Transverse colon (tissue), 4 donors: ENCODE data around the gene OPA1. TPM values are rescaled to one million over a fixed set of nuclear protein-coding genes. Genes with fewer than 3 reads are reported as not detected.

Experiments used
- DNase-seq: peaks from one replicate; pipeline ENCODE4 v3.0.0-alpha.2; 2019
- H3K27ac ChIP-seq, 4 donors: fragments of 200-600 bp; sonication (generic); 2 replicates each; pipeline ENCODE4 v1.5.1; 2016 to 2018; ENCODE audit warnings: inconsistent platforms in 4 of 4
- H3K27me3 ChIP-seq: fragments of 200-600 bp; sonication (generic); 2 replicates; pipeline ENCODE4 v1.5.1; 2017; ENCODE audit warnings: inconsistent platforms
- H3K36me3 ChIP-seq, 4 donors: fragments of 200-600 bp; sonication (generic); 2 replicates each; pipeline ENCODE4 v1.5.1; 2017 to 2019; ENCODE audit warnings: inconsistent platforms in 4 of 4
- H3K4me1 ChIP-seq, 4 donors: fragments of 200-600 bp; sonication (generic); 2 replicates each; pipeline ENCODE4 v1.5.1; 2017 to 2020; ENCODE audit warnings: inconsistent platforms in 4 of 4
- H3K4me3 ChIP-seq, 4 donors: fragments of 200-600 bp; sonication (generic); 1 replicate in 1 of 4; 2 replicates in 3 of 4; pipeline versions ENCODE4 v1.5.1 to v1.6.1; 2017 to 2019; ENCODE audit warnings: inconsistent platforms in 4 of 4
- H3K9me3 ChIP-seq, 2 donors: fragments of 200-600 bp; sonication (generic); 2 replicates each; pipeline ENCODE4 v1.5.1; 2017 to 2019; ENCODE audit warnings: inconsistent platforms in 2 of 2
- EP300 ChIP-seq: sonication (generic); formaldehyde crosslinking; IDR thresholded peaks from one replicate; pipeline ENCODE4 v1.6.1; 2017; ENCODE audit warnings: antibody characterized with exemption, low read depth
- POLR2A ChIP-seq: fragments of 450-650 bp; IDR thresholded peaks from one replicate; pipeline ENCODE4 v1.6.1; 2016; ENCODE audit warnings: antibody characterized with exemption, mild to moderate bottlenecking, moderate library complexity
- POLR2AphosphoS5 ChIP-seq, 3 donors: sonication (generic); formaldehyde crosslinking; IDR thresholded peaks; one replicate each; pipeline ENCODE4 v1.6.1; 2016; ENCODE audit warnings: antibody characterized with exemption in 3 of 3
- WGBS, 2 donors: methylation state at CpG; one replicate each; pipeline ENCODE4 v1.1.5; 2018; ENCODE audit warnings: low coverage in 1 of 2; 5-methylcytosine and 5-hydroxymethylcytosine counted together
- in situ Hi-C, 4 donors: fragments of 200-750 bp; cut with MboI; loops; one replicate each; pipeline versions ENCODE4 v1.15.0 to v1.15.1; 2017; ENCODE audit warnings: low sequenced_read_pairs in 3 of 4, low pct_ligation_motif_present in 1 of 4, low pct_unique_long_range_greater_than_20kb in 1 of 4
- intact Hi-C: fragments of 100-400 bp; cut with DNase I; formaldehyde crosslinking; loops from one replicate; pipeline ENCODE4 v1.15.1; 2023; ENCODE audit warnings: low total_unique reads
- total RNA-seq, 4 donors: library from RNA; depleted of rRNA; stranded (reverse); fragments of >200 nt; gene quantifications; one replicate each; pipeline ENCODE4 v1.1.0, GENCODE V29; 2016
- TF ChIP-seq, protein P1 (sequence below), 5 experiments: fragments of 200-600 bp in 3 of 5; fragments of 450-650 bp in 2 of 5; sonication (generic) in 3 of 5; IDR thresholded peaks; 1 replicate in 2 of 5; 2 replicates in 3 of 5; pipeline ENCODE4 v1.5.1; 2016 to 2017; ENCODE audit warnings: antibody characterized with exemption in 5 of 5, inconsistent platforms in 3 of 5, mild to moderate bottlenecking in 2 of 5, moderate library complexity in 1 of 5

OPA1 gene
- total RNA-seq, 4 donors from 2014 or later: 56.9 to 92.4 (median 69.8) TPM

DNA sequence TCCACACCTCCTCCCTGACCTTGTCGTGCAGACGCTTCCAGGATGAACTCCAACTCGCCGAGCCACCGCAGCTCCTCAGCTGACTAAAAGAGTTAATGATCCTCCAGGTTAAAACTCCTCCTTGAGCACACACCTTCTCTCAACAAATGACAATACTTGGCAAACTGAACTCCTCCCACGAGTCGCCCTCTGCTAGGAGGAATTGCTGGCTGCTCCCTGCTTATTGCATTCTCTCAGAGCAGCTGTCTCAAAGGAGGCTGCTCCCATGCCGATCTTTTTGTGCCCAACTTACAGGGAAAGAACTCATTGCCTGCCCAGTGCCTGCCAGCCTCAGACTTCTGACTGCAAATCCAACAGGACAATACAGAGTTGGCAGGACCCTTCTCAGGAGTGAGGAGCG lies 38.2 kb upstream of the OPA1 start, which contains the start of gene ATP13A4:
TSS of gene ATP13A4 (minus strand) at position 85 of the 400 bp plus-strand sequence. CDS start 96 bp downstream, outside the sequence.
- peak within 1 kb of the TSS; percentile 66 to 83 (median 74) for H3K27ac ChIP-seq
- peaks cover 0 to 23% (median 15%) of the 10 kb centered on the region in 4 donors for H3K4me1 ChIP-seq
- no peaks in the 10 kb centered on the region for H3K27me3 ChIP-seq
- 30 to 50% methylated on average over 2 to 9 of the region's 9 CpGs for WGBS, 2 donors
- H3K36me3 ChIP-seq: no peaks in the 10 kb centered on the region
- H3K9me3 ChIP-seq: no peaks in the 10 kb centered on the region
- DNase-seq: peak; percentile 80
- in situ Hi-C loops: loop anchor here in 3 of 4 donors (25.0 kb wide), 5 partner anchors 93 to 1093 kb away; no protein-coding TSS in a partner anchor
- H3K4me3 ChIP-seq: peak within 1 kb of the TSS in 3 of 4 donors; percentile 13 to 38 (median 22)
- intact Hi-C loops: no loop called here
- TF ChIP-seq, protein P1, sequence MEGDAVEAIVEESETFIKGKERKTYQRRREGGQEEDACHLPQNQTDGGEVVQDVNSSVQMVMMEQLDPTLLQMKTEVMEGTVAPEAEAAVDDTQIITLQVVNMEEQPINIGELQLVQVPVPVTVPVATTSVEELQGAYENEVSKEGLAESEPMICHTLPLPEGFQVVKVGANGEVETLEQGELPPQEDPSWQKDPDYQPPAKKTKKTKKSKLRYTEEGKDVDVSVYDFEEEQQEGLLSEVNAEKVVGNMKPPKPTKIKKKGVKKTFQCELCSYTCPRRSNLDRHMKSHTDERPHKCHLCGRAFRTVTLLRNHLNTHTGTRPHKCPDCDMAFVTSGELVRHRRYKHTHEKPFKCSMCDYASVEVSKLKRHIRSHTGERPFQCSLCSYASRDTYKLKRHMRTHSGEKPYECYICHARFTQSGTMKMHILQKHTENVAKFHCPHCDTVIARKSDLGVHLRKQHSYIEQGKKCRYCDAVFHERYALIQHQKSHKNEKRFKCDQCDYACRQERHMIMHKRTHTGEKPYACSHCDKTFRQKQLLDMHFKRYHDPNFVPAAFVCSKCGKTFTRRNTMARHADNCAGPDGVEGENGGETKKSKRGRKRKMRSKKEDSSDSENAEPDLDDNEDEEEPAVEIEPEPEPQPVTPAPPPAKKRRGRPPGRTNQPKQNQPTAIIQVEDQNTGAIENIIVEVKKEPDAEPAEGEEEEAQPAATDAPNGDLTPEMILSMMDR (IDR thresholded peaks at IDR 0.05): no peak
- TF ChIP-seq POLR2AphosphoS5 (IDR thresholded peaks at IDR 0.05): peak; percentile 64 to 87 (median 78)
- peak; percentile 84 for TF ChIP-seq POLR2A
- TF ChIP-seq EP300: no peak

DNA sequence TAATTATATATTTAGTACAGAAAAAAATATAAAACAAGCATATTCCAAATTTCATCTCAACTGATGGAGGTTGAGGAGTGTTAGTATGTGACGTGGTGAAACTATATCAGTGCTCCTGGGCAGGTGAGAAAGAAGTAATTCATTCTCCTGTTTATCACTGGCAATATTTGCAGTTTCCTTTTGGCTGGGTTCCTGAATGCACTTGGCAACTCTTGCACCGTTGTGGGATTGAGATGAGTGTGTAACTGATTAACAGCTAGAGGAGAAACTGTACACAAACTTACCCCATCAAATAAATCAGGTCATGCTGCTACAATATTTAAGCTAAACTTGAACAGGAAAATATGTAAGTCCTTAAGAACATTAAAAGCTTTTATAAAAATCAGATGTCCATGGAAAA lies 36.2 kb upstream of the OPA1 start:
- H3K4me3 ChIP-seq: no peak overlapping the region
- H3K36me3 ChIP-seq: no peaks in the 10 kb centered on the region
- H3K4me1 ChIP-seq: peaks cover 0 to 22% (median 13%) of the 10 kb centered on the region in 4 donors
- DNase-seq: peak; percentile 75
- no peak overlapping the region for H3K27ac ChIP-seq
- 19 to 30% methylated on average over 2 of the region's 2 CpGs for WGBS, 2 donors
- in situ Hi-C loops (loop anchor here in 3 of 4 donors (25.0 kb wide), 5 partner anchors 95 to 1095 kb away; no protein-coding TSS in a partner anchor), intact Hi-C loops (no loop called here)
- no peaks in the 10 kb centered on the region for H3K27me3 ChIP-seq
- H3K9me3 ChIP-seq: no peaks in the 10 kb centered on the region
- TF ChIP-seq POLR2AphosphoS5 (IDR thresholded peaks at IDR 0.05): peak in 2 of 3 donors; percentile 7 to 29
- TF ChIP-seq, protein P1 (IDR thresholded peaks at IDR 0.05): no peak

DNA sequence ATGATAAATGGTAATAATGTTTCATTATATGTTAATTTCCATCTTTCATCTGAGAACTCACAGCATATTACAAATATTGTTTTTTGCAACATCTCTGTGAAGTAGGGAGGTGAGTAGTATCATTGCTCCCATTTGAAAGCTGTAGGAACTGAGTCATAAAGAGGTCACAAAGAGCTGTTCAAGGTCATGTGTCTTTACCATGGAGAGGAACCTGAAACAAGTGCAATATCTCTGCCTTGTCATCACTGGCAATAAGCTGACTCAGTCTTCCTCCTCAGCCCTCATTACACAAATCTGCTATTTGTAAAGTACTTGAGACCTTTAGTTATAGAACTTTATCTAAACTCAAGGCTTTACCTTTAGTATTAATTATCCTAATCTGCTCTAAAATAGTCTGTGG lies 33.9 kb upstream of the OPA1 start:
- Histone ChIP-seq H3K27me3 (no peaks in the 10 kb centered on the region), H3K4me3 (no peak overlapping the region), H3K9me3 (no peaks in the 10 kb centered on the region), H3K36me3 (no peaks in the 10 kb centered on the region), H3K27ac (no peak overlapping the region), H3K4me1 (peaks cover 0 to 21% (median 10%) of the 10 kb centered on the region in 4 donors)
- no peak for TF ChIP-seq EP300
- TF ChIP-seq, protein P1 (IDR thresholded peaks at IDR 0.05): no peak
- TF ChIP-seq POLR2AphosphoS5 (IDR thresholded peaks at IDR 0.05): no peak
- TF ChIP-seq POLR2A: no peak
- DNase-seq: no peak
- in situ Hi-C loops: loop anchor here in 3 of 4 donors (25.0 kb wide), 5 partner anchors 97 to 1097 kb away; no protein-coding TSS in a partner anchor
- intact Hi-C loops: no loop called here

DNA sequence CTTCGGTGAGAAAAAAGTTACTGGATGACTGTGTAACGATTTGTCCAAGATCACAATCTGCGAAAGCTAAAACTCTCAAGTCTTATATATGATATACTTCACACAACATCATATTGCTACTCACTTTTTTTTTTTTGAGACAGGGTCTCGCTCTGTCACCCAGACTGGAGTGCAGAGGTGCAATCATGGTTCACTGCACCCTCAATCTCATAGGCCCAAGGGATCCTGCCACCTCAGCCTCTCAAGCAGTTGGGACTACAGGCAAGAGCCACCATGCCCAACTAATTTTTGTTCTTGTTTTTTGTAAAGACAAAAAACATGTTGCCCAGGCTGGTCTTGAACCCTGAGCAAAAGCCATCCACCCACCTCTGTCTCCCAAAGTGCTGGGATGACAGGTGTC lies 32.9 kb upstream of the OPA1 start:
- no peaks in the 10 kb centered on the region for H3K36me3 ChIP-seq
- in situ Hi-C loops (loop anchor here (5.0 to 25.0 kb wide), 8 partner anchors 98 to 1098 kb away; no protein-coding TSS in a partner anchor), intact Hi-C loops (no loop called here)
- H3K4me1 ChIP-seq: peaks cover 0 to 19% (median 10%) of the 10 kb centered on the region in 4 donors
- H3K9me3 ChIP-seq: no peaks in the 10 kb centered on the region
- no peaks in the 10 kb centered on the region for H3K27me3 ChIP-seq
- WGBS, 2 donors: 91 to 93% methylated on average over 4 of the region's 4 CpGs
- no peak for DNase-seq
- no peak for TF ChIP-seq EP300
- TF ChIP-seq POLR2AphosphoS5 (IDR thresholded peaks at IDR 0.05): no peak
- TF ChIP-seq, protein P1 (IDR thresholded peaks at IDR 0.05): no peak
- no peak for TF ChIP-seq POLR2A
- H3K4me3 ChIP-seq: no peak overlapping the region
- H3K27ac ChIP-seq: no peak overlapping the region
